Measurements from ENCODE around the gene SMG1. TPM values are rescaled to one million over a fixed set of nuclear protein-coding genes. Genes with fewer than 3 reads are reported as not detected.
A peak's percentile ranks its signal among the peaks of the same experiment; 100 is the strongest.
"Not testable (repeated sequence)": the region's sequence is repeated elsewhere in the genome, so short reads cannot be mapped to it uniquely, and the experiment has no call there.

SMG1 gene
- total RNA-seq (2021) (100 and 105 TPM in 2 replicates), Bru-seq, nascent RNA (percentile 89 among the genes with signal in this experiment), BruChase-seq, experiment 1, labeled RNA remaining after a 2-hour chase (percentile 94 among the genes with signal in this experiment), BruChase-seq, experiment 2, labeled RNA remaining after a 6-hour chase (percentile 96 among the genes with signal in this experiment)
- long read RNA-seq, full-length matches to known transcripts: 1 of 16 reads
- long read RNA-seq, partial matches to known transcripts: 5 of 16 reads
- long read RNA-seq, other reads (novel, unspliced or antisense): 10 of 16 reads

GRCh38 chr16:18925986-18926865 lies at the start of gene SMG1:
Gene SMG1 (minus strand): TSS chr16:18926408. CDS start chr16:18926041, 367 bp downstream.
- H3K27me3 ChIP-seq (replicated peaks; ENCODE audit: insufficient read depth, low read depth, low read length, poor library complexity); intact Hi-C loops (cut with micrococcal nuclease; ENCODE audit: unreplicated experiment); H3K4me1 ChIP-seq (ENCODE audit: insufficient read depth, low read length, poor library complexity, severe bottlenecking); BruUV-seq (replicated peaks); H3K9me3 ChIP-seq (ENCODE audit: low read depth, low read length, poor library complexity, severe bottlenecking); POLR2A ChIA-PET (ENCODE audit: low non-redundant PET); CTCF ChIA-PET; H3K36me3 ChIP-seq (ENCODE audit: insufficient read depth, low read length, poor library complexity, severe bottlenecking): not testable (repeated sequence)
- peak; percentile 91 for DNase-seq (ENCODE audit: low spot score)
- Histone ChIP-seq H3K27ac (ENCODE audit: low read depth, low read length, poor library complexity, severe bottlenecking) (peak within 1 kb of the TSS; percentile 84), H3K4me3 (ENCODE audit: low read depth, low read length, poor library complexity, severe bottlenecking) (peak within 1 kb of the TSS; percentile 72)

- CTCF ChIA-PET: interaction anchor here (0.6 kb wide), 1 partner anchor 9 kb away, joined by 3 read pairs; the partner anchor contains the start of gene TMC7
- H3K9me3 ChIP-seq (ENCODE audit: low read depth, low read length, poor library complexity, severe bottlenecking): no peaks in the 10 kb centered on the region
- no peak overlapping the region for H3K4me3 ChIP-seq (ENCODE audit: low read depth, low read length, poor library complexity, severe bottlenecking)
- intact Hi-C loops (cut with micrococcal nuclease; ENCODE audit: unreplicated experiment): no loop called here
- no peaks in the 10 kb centered on the region for H3K36me3 ChIP-seq (ENCODE audit: insufficient read depth, low read length, poor library complexity, severe bottlenecking)
- peaks cover 15% of the 10 kb centered on the region for H3K27me3 ChIP-seq (replicated peaks; ENCODE audit: insufficient read depth, low read depth, low read length, poor library complexity)
- TF ChIP-seq CTCF (conservative IDR thresholded peaks at IDR 0.05; ENCODE audit: low read depth, low read length): no peak
- TF ChIP-seq EZH2 (IDR thresholded peaks at IDR 0.05; ENCODE audit: borderline replicate concordance, low read depth, low read length, poor library complexity, severe bottlenecking): no peak
- POLR2A ChIA-PET (ENCODE audit: low non-redundant PET): no interaction called here
- no peaks in the 10 kb centered on the region for H3K4me1 ChIP-seq (ENCODE audit: insufficient read depth, low read length, poor library complexity, severe bottlenecking)
- BruUV-seq (replicated peaks): no TSS peak
- no peak overlapping the region for H3K27ac ChIP-seq (ENCODE audit: low read depth, low read length, poor library complexity, severe bottlenecking)
- no peak for DNase-seq (ENCODE audit: low spot score)
These were observed 48.9 kb upstream of the SMG1 start for GRCh38 chr16:18975109-18975508.

- no TSS peak for BruUV-seq (replicated peaks)
These were observed 43.6 kb upstream of the SMG1 start for GRCh38 chr16:18969855-18970240.

More at GRCh38 chr16:18969855-18970240, 43.6 kb upstream of the SMG1 start:
- peaks cover 5% of the 10 kb centered on the region for H3K4me1 ChIP-seq (ENCODE audit: insufficient read depth, low read length, poor library complexity, severe bottlenecking)
- intact Hi-C loops (cut with micrococcal nuclease; ENCODE audit: unreplicated experiment): no loop called here
- ChIA-PET CTCF (no interaction called here), POLR2A (ENCODE audit: low non-redundant PET) (no interaction called here)
- DNase-seq (ENCODE audit: low spot score): peak; percentile 51
- TF ChIP-seq CTCF (conservative IDR thresholded peaks at IDR 0.05; ENCODE audit: low read depth, low read length) (no peak), EZH2 (IDR thresholded peaks at IDR 0.05; ENCODE audit: borderline replicate concordance, low read depth, low read length, poor library complexity, severe bottlenecking) (no peak)
- no peak overlapping the region for H3K27ac ChIP-seq (ENCODE audit: low read depth, low read length, poor library complexity, severe bottlenecking)
- H3K9me3 ChIP-seq (ENCODE audit: low read depth, low read length, poor library complexity, severe bottlenecking): no peaks in the 10 kb centered on the region
- no peak overlapping the region for H3K4me3 ChIP-seq (ENCODE audit: low read depth, low read length, poor library complexity, severe bottlenecking)
- no peaks in the 10 kb centered on the region for H3K36me3 ChIP-seq (ENCODE audit: insufficient read depth, low read length, poor library complexity, severe bottlenecking)
- H3K27me3 ChIP-seq (replicated peaks; ENCODE audit: insufficient read depth, low read depth, low read length, poor library complexity): no peaks in the 10 kb centered on the region
